ENCODE data around the gene TTC39B. TPM values are rescaled to one million over a fixed set of nuclear protein-coding genes. Genes with fewer than 3 reads are reported as not detected.
A peak's percentile ranks its signal among the peaks of the same experiment; 100 is the strongest.

The TTC39B gene
- total RNA-seq, 1 donor from 2014 or later = 4.9 TPM

DNA sequence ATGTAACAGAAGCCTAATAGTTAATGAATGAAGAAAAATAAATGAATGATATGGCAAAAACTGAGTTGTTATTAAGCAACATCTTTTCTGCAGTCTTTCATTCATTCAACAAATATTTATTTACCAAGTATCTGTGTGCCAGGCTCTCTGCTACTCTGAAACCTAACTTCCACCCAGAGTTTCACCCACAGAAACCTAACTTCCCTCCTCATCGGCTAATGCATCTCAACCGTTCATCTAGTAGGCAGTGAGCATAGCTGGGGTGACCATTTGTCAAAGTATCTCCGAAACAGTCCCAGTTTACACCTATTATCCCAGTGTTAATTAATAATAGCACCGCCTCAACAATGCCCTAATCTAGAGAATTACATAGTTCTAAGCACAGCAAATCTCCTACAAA is 1.5 kb downstream of the TTC39B start:
- FAIRE-seq = no peak
- DNase-seq (ENCODE audit: low spot score in 2 of 2) = no peak

DNA sequence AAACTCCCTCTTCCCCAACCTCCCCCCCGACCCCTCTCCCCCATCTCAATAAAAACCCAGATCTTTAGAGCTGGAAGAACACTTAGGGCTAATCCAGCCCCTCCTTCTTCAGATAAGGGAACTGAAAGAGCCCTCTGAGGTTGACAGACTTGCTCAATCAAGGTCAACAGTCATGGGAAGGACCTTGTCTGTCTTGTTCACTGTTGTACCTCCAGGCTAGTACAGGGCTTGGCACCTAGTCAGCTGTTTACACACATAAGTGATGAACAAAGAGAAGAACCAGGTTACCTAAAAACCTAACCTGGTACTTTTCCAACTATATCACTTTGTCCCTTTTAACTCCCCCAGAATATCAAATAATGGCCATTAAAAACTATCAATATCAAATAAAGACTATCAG is 2.4 kb downstream of the TTC39B start:
- DNase-seq (ENCODE audit: low spot score in 2 of 2) (no peak), FAIRE-seq (no peak)

DNA sequence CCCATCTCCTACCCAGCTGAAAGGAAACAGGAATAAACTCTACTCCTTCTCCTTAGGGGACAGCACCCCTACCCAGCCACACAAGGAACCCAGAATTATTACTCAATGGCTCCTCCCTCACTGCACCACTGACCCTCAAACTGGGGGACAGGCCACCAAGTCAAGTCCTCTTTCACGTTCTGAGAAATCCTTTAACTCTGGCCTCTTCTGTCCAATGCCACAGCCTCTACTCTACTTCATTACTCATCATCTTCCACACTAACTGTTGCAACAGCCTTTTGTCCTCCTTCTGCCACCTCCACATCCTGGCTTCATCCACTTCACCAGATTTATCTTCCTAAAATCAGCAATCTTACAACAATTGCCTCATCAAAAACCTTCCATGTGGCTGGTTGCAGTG is 6.8 kb downstream of the TTC39B start:
- FAIRE-seq = no peak
- no peak for DNase-seq (ENCODE audit: low spot score in 2 of 2)

DNA sequence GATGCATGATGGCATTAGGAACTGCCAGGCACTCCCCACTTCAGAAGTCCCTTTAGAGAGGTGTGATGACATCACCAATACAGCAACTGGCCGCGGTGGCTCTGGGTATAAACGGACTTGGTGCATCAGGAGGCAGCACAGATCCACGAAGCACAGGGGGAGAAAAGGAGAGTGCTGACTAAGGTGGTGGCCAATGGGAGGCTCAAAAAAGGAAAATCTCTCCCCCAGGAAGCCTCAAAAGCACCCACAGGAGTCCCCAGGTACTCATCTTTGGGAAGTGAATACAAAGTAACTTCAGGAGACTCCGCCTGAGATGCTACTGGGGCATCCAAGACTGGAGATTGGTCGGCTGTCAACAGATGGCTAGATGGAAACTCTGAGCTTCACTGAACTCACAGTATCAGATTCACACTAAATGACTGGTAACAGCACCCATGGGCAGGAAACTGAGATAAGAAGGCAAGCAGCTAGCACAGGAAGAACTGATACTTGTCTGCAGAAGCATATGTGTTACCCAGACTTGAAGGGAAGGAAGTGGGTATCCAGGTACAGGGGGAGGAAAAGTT is 7.6 kb downstream of the TTC39B start:
- DNase-seq (ENCODE audit: low spot score in 2 of 2) (no peak), FAIRE-seq (no peak)

DNA sequence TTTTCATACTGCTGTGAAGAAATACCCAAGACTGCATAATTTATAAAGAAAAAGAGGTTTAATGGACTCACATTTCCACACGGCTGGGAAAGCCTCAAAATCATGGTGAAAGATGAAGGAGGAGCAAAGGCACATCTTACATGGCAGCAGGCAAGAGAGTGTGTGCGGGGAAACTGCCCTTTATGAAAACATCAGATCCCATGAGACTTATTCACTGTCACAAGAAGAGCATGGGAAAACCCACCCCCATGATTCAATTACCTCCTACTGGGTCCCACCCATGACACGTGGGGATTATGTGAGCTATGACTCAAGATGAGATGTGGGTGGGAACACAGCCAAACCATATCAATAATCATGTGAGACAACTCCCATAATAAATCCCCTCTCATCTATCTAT is 8.7 kb downstream of the TTC39B start:
- DNase-seq (ENCODE audit: low spot score in 2 of 2) = no peak
- FAIRE-seq = no peak

DNA sequence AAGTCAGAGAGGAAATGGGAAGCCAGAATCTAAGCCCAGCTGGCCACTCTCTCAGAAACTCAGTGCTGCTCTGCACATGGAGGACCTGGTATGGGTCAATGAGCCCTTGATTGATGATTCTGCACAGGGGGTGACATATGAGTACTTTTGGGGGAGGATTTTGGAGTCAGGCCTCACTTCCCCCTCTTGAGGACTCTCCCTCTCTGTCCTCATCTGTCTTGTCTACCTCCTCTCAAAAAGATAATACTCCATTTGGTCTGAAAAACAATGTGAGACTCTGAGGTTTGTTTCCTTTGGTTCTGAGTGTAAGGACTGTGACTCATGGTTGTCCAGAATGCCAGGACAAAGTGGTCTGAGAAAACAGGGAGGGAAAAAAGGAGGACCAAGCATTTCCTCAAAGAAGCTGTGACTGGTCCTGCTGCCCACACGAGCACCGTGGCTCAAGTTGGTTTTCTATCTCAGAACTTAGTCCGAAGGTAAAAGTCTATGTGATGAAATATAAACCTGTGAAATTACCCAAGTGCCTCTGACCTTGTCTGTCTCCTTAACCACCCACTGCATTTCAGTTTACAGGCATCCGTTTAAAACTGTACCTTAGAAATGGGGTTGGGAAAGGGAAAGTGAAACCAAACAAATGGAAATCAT is 11.1 kb downstream of the TTC39B start:
- DNase-seq (ENCODE audit: low spot score in 2 of 2) = peak in 1 of 2 donors; percentile 32
- no peak for FAIRE-seq

DNA sequence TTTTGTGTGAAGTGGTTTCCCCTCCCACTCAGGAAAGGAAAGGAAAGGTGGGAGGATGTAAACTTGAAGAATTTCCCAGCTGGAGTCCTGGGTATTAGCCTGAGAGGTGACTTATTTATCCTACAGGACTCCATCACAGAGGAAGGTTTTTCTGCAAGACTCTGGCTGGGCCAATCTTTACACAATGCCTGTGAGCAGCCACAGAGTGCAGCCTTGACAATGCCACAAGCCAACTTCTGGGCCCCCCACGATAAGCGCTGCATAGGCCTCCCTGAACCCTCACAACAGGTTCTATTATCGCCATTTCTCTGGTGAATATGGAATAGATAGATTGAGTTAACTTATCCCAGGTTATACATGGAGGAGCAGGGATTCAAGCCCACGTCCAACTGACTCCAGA is 12.4 kb downstream of the TTC39B start:
- DNase-seq (ENCODE audit: low spot score in 2 of 2) (no peak), FAIRE-seq (no peak)

DNA sequence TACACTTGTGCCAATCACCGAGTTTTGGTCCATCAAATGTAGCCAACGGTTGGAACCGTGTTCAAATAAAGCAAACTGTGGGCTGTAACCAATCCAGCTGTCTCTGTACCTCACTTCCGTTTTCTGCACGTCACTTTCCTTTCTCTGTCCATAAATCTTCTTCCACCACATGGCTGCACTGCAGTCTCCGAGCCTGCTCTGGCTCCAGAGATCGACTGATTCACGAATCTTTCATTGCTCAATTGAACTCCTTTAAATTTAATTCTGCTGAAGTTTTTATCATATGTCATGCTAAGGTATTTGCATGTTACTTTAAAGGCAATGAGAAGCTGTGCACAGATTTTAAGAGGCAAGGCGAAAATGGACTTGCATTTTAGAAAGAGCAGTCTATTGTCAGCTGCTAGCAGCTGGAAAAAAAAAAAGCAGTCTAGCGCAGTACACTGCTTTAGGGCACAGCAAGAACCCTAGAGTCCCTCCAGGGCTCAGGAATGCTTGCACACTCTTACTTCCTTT is 13.2 kb downstream of the TTC39B start:
- no peak for FAIRE-seq

DNA sequence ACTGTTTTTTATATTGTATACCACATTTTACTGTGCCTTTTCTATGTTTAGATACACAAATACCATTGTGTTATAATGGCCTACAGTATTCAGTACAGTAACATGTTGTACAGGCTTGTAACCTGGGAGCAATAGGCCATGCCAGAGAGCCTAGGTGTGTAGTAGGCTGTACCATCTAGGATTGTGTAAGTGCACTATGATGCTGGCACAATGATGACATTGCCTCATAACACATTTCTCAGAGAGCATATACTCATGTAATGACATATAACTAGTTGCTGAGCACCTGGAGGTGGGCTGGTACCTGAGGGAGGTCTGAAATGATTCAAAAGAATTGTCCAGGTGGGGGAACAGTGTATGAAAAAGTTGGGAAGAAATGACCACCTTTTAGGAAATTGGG is 13.9 kb downstream of the TTC39B start:
- FAIRE-seq (no peak), DNase-seq (ENCODE audit: low spot score in 2 of 2) (no peak)

More for the DNA sequence above, 13.2 kb downstream of the TTC39B start:
- DNase-seq (ENCODE audit: low spot score in 2 of 2) = no peak

DNA sequence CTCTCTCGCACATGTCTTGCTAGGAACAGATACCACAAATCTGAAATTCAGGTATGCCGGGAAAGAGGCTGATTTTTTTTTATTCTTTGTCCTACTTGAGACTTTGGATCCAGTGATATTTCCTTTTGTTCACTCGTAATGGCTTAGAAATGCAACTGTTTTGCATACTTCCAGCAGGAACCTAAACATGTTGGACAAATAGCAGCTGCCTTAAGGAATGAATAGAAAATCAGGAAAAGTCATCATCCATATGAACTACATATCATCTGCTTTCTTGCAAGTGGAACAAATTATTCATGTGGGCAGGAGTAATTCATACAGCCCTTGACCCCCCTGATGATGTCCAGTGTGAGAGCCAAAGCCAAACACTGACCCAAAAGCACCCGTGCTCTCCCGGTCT is 17.4 kb downstream of the TTC39B start:
- no peak for FAIRE-seq
- no peak for DNase-seq (ENCODE audit: low spot score in 2 of 2)

DNA sequence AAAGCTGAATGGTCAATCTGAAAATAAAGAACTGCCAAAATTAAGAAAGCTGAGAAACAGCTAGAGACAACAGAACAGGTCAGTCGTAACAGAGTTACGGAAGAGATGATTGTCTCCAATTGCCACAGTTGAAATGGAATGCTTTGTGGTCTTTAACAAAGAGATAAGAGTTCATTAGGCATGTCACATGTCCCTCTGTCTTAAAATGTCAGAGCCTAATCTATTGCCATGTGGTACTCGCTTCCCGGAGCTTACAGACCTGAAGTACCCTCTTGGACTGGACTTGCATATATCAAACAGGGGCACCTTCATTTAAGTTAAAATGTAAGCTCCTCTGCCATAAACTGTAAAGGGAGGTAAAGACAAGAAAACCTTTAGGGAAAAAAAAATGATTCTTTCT is 19.7 kb downstream of the TTC39B start:
- no peak for FAIRE-seq
- no peak for DNase-seq (ENCODE audit: low spot score in 2 of 2)

DNA sequence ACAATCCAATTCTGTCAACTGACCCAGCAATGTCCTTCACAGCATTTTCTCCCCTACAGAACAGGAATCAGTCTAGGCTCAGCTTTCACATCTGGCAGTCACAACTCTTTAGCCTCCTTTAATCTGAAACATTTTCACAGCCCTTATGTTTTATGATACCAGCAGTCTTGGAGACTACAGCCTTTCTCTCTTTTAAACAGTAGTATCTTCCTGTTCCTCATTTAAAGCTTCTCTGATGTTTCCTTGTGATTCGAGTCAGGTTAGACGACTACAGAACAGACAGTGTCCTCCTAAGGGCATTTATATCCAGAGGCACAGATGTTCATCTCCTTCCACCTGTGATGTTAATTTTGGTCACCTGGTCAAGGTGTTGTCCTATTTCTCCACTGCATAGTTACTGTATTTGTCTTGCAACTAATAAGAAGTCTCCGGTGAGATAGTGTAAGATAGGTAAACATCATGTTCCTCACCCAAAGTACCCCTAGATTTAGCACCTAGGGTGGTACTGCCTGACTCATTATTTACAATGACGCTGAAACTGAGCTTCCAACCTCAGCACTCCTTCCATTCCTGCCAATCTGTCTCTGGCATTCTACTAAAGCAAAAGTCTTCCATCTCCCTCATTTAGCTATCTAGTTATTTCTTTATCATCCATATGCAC is 20.7 kb downstream of the TTC39B start:
- FAIRE-seq = no peak
- no peak for DNase-seq (ENCODE audit: low spot score in 2 of 2)

DNA sequence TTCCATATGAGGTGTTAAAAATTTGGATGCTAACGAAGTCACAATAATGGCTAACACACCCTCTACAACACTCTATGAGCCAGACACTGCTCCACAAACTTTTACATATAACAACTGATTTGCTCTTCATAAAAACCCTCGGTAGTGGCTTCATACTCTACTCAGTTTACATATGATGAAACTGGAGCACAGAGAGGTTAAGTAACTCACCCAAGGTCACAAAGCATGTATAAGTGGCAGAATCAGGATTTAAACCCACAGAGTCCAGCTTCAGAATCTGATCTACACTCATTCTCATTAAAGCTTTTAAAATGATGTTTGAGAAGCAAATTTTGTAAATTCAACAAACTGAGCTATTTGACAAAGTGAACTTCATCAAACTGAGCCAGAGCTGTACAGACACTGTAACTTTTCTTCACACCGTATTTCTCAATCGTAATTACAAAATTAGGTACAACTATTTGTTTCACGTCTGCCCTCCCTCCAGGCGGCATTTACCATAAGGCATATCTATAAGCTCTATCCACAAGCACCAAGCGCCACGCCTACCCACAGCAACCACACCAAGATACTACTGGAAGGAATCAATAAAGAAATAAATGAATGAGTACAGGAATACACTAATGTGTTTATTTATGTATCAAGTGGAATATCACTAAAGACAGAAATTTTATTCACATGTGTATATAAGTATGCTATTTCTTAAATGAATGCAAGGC is 24.3 kb downstream of the TTC39B start:
- FAIRE-seq = no peak

DNA sequence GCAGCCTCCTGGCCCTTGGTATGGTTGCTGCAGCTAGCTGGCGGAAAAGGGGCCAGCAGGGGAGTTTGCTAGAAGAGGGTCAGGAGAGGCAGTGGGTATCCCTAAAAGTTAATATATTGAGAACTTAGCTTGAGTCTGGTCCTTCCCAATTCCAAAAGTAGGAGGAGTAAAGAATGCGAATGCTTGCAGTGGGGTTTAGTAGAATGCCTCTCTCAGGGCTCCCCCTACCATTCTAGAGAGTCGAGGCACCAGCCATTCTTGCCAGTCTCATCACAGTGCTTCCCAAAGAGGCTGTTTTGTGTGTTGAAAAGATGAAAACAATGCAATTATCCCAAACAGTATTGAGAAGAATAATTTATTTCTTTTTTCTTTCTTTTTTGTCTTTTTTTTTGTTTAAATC is 26.4 kb downstream of the TTC39B start:
- no peak for FAIRE-seq

More for the DNA sequence above, 24.3 kb downstream of the TTC39B start:
- DNase-seq (ENCODE audit: low spot score in 2 of 2) = no peak

DNA sequence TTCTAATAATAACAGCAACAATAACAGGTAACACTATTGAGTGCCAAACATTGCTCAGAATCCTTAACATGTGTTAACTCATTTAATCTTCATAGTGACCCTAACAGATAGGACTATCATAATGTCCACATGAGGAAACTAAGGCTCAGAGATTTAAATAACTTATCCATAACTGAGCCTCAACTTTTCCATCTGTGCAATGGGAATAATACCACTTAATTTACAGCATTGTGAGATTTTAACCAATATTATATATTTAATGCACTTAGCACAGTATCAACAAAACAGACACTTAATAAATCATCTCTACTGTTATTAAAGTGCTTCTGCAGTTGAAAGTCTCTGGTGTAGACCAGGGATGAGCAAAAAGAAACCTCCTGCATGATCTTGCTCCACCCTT is 28.2 kb downstream of the TTC39B start:
- DNase-seq (ENCODE audit: low spot score in 2 of 2) (no peak), FAIRE-seq (no peak)

More for the DNA sequence above, 26.4 kb downstream of the TTC39B start:
- DNase-seq (ENCODE audit: low spot score in 2 of 2) = no peak

DNA sequence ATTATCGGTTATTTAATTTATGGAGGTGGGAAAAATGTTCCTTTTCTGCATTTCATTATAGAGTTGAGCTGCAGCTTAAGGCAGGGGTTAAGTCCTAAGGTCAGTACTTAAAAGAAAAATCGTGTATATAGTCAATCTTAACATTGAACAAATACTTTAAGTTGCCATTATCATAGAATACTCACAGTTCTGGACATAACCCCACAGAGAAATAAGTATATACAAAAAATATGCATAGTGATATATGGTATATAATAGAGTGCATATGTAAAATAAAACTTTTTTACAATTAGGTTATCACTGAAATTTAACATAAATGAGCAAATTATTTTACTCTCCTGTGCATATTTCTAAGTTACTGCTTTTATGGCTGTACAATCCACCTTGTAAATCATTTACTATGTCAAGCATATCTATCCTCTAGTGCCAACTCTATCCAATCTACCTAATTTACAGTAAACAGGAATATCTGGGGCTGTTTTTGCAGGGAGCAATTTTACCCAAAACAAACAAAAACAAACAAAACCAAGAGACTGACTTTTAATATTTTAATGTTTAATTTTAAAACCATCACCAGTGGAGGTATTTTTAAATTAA is 28.8 kb downstream of the TTC39B start:
- FAIRE-seq (no peak), DNase-seq (ENCODE audit: low spot score in 2 of 2) (no peak)

DNA sequence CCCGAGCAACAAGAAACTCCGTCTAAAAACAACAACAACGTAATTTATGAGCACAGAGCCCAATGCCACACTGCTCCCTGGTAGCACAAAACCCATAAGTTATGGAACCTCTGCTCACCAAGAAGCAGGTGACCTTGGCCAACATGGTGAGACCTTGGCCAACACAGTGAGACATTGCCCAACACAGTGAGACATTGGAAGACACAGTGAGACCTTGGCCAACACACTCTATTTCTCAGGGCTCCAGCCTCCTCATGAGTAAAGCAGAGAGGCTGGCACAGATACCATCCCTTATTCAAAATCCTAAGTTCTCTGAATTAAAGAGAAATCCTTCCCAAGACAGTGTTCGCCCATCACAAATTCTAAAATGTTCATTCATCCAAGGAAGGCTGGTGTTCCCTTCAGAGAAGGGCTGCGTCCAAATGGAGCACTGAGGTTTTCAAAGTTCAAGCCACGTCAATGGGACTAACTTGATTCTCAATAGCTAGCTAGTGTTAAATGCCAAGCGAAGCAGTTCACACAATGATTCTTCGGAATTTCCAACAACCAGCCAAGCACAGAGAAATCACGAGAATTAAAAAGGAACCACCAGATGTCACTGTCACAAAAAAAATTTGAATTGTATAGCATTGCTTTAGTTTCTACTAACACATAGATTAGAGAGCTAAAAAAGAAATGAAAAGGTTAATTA is 29.5 kb downstream of the TTC39B start:
- DNase-seq (ENCODE audit: low spot score in 2 of 2) (peak; percentile 16 to 17), FAIRE-seq (peak; percentile 91)

DNA sequence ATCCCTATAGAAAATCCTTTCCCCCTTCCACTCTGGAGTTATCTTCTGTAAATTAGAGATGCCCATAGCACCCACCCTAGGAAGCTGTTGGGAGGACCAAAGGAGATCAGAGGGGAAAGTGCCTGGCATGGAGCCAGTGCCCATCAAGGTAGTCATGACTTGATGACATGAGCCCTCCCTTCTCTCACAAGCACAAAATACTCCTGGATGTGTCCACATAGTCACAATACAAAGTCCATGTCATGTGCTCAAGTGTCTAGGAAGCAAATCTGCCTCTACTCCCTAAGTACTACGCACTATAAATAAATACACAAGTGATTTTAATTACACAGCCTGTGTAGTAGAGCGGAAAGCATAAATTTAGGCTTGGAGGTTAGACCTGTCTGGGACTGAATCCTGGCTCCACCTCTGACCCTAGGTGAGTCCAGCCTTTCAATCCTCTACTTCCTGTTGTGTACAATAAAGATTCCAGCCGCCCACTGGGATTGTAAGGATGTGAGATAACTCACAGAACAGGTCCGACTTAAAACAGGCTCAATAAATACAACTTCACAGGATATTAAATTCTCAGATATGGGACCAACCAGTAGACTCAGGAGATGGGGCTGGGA is 30.6 kb downstream of the TTC39B start:
- no peak for FAIRE-seq
- no peak for DNase-seq (ENCODE audit: low spot score in 2 of 2)

DNA sequence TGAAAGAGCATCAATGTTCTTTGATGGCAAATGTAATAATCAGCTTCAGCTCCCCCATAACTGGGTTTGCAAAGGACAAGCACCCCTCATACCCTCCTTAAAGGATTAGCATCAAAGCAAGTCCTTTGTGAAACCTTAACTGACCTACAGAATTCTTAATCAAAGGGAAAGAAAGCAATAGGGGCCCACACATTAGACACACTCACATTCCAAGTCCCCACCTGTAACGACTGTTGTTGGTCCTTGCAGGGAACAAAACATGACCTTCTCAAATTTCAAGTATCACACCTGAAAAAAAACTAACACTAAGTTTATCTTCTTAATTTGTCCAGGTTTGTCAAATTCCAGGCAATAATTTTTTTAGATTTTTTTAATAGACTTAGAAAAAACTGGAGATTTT is 32.6 kb downstream of the TTC39B start:
- DNase-seq (ENCODE audit: low spot score in 2 of 2) = no peak
- FAIRE-seq = no peak

All from frontal cortex (tissue), 4 donors.